Measurements from ENCODE around the gene SYNJ2.
"Not testable (repeated sequence)": the region's sequence is repeated elsewhere in the genome, so short reads cannot be mapped to it uniquely, and the experiment has no call there.

Gene SYNJ2

DNA sequence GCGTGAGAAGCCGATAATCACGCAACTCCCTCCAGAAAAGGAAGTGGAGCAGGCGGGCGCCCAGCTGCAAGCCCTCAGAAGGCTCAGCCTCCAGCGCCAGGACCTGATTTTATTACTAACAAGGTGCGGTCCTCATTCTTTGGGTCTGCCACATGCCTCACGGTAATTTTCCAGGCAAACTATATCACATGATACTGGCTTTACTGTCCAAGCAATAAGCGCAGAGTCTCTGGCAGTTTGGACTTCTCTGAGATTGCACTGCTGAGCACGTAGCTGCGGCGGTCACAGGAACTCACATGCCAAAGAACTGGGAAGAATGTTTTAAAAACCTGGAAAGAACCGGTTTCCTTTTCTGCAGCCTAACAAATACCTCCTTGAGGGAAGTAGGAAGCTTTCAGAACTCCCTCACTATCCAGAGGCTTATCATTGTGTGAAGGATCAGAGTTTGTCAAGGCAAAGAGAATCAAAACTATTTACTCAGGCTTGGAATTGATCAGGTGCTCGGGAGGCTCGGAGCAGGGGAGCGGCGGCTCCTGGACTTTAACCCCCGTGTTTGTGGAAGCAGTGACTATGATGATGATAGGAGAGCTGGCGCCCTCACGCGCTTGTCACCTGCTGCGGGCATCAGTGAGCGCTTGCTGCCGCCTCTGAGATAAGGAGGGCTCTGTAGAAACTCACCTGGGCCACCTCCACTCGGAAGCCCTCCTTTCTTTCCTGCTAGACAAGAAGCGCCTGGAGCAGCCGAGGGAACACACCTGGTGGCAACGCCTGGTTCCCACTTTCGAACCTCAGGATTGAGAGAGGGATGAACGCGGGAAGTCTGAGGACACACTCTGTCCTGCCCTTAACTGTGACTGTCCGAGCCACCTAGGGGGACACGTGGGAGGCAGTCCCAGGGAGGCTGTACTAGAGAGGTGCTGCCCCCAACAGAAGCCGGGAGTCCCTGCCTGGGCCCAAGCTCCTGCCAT, 27.2 kb upstream of the SYNJ2 start:
- DNase-seq (ENCODE audit: low read depth in 2 of 2) = no peak

DNA sequence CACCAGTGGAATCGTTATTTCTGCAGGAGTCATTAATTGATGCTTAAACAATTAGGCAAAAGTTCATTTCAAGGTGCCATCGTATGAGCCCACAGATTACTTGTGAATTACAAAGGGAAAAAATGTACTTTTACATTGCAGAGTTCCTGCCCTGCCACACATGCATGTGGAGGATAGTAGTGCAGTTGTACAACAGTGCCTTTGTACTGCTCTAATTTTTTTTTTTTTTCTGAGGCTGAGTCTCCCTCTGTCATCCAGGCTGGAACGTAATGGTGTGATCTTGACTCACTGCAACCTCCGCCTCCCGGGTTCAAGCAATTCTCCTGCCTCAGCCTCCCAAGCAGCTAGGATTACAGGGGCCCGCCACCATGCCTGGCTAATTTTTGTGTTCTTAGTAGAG, 26.0 kb upstream of the SYNJ2 start:
- DNase-seq (ENCODE audit: low read depth in 2 of 2) = no peak

DNA sequence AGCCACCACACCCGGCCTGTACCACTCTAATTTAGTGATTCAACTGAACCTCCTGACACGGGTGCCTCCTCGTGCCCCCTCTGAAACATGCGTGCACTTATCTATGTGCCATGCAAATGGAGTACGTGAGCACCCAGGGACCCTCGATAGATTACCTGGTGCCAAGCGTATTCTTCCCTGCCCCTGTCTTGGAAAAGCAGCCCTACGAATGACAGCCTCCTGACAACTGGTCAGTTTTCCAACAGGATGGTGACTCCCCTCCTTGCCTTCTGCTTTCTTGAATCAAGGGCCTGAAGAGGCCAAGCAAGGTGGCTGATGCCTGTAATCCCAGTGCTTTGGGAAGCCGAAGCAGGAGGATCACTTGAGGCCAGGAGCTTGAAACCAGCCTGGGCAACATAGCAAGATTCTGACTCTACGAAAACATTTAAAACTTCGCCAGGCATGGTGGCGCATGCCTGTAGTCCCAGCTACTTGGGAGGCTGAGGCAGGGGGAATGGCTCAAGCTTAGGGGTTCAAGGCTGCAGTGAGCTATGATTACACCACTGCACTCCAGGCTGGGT, 25.4 kb upstream of the SYNJ2 start:
- no peak for DNase-seq (ENCODE audit: low read depth in 2 of 2)

GRCh38 chr6:157959451-157960227, 22.0 kb upstream of the SYNJ2 start:
- DNase-seq (ENCODE audit: low read depth in 2 of 2) = no peak

DNA sequence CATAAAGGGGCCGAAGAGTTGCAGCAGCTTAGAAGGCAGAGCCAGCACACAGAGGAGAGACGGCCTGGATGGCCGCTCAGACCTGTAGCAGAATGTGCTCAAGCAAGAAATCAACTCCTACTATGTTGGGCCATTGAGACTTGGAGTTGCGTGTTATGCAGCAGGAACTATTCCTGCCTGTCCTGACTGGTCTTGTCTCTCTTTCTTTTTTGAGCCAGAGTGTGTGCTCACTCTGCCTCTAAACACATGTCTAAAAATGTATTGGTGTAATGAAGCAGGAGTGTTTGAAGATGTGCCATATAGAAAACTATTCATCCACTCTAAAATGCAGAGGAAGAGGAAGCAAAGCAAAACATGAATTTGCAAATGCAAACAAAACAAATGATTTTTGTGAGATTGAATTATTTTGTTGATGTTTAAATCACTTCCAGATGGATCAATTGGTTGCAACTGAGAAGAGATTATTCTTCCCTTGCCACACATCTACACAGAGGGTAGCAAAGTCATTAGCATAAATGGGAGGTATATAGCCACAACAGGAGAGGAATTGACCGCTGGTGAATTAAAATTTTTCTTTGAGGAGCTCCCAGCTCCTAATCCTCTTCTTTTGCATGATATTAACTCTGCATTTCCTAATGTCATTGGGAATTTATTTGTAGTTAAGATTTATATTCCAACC, 20.4 kb upstream of the SYNJ2 start:
- no peak for DNase-seq (ENCODE audit: low read depth in 2 of 2)

GRCh38 chr6:157961832-157962575, 19.7 kb upstream of the SYNJ2 start:
- DNase-seq (ENCODE audit: low read depth in 2 of 2) = no peak

- DNase-seq (ENCODE audit: low read depth in 2 of 2) = peak in 1 of 2 donors; percentile 14
Observed at GRCh38 chr6:157962601-157963302, 18.9 kb upstream of the SYNJ2 start.

DNA sequence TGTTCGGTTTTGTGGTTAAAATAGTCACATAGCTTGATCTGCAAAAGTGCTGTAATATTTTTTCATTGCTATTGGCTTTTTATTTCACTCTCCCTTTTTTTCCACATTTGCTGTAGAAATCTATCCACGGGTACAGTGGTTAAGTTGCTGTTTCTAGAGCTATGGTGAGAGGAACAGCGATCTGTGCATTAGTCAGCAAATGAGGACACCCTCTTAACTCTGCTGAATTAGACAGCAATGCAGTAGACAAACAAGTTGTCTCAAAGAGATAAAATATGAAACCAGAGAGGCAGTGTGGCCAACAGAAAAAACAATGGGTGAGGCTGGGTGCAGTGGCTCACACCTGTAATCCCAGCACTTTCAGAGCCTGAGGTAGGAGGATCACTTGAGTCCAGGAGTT, 17.6 kb upstream of the SYNJ2 start:
- no peak for DNase-seq (ENCODE audit: low read depth in 2 of 2)

GRCh38 chr6:157965387-157965786, 16.3 kb upstream of the SYNJ2 start:
- DNase-seq (ENCODE audit: low read depth in 2 of 2) = no peak

DNA sequence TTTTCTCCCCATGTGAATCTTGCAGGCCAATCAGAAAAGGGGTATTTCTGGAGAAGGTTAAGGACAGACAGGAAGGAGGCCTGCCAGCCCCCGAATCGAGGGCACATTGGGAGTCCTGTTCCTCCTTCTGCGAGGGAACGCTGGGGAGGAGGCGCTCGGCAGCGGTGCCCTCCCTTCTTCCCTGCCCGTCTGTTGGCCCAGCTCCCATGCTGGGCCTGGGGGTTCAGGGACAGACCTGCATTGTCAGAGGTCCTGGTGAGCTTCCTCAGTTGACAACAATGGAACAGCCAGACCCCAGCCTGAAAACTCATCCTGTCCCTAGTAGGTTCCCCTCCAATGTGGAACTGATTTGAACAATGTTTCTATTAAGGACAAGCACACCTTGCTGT, 15.1 kb upstream of the SYNJ2 start:
- DNase-seq (ENCODE audit: low read depth in 2 of 2) = no peak

DNA sequence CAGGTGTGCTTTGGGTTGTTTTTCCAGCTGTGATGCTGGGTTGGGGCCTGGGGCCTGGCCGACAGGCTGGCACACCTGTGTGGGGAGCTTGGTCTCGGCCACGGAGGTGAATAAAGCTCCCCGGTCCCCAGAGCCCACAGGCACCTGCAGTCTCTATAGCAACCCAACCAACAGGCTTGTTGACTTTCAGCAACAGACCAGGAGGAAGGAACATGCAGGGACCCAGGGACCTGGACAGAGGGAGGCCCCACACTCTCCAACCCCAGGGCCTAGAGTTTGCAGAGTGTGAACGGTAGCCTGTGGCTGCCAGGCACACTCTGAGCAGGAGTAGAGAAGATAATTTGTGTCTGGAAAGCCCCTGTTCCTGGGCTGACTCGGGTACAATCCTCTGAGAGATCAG, 14.6 kb upstream of the SYNJ2 start:
- DNase-seq (ENCODE audit: low read depth in 2 of 2) = no peak

DNA sequence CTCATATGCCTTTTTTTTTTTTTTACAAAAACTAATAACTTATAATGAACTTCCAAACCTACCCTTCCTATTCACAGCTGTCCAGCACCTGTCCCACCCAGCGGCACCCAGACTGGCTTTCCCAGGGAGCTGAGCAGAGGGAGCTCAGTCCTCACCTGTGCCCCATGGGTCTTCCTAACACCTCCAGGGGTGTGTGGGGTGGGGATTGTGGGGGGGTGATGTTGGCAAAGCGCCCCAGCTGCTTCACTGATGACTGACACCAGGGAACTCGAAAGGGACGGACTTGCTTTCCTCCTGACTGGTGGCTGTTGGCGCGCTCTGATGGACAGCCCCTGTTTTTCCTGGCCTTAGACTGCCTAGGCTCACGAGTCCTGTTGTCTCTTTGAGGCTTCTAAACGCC, 14.2 kb upstream of the SYNJ2 start:
- no peak for DNase-seq (ENCODE audit: low read depth in 2 of 2)

DNA sequence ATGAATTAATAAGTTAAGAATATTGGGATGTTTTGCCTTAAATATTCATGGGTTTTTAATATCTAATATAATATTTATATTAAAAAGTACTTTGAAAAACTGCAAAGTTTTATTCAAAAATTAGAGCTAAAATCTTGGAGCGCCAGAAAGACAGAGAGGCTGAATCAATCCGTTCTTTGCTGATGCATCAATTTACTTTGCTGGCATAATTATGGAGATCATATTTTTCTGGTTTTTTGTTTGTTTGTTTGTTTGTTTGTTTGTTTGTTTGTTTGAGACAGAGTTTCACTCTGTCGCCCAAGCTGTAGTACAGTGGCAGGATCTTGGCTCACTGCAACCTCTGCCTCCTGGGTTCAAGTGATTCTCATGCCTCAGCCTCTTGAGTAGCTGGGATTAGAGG, 9.5 kb upstream of the SYNJ2 start:
- not testable (repeated sequence) for DNase-seq (ENCODE audit: low read depth in 2 of 2)

DNA sequence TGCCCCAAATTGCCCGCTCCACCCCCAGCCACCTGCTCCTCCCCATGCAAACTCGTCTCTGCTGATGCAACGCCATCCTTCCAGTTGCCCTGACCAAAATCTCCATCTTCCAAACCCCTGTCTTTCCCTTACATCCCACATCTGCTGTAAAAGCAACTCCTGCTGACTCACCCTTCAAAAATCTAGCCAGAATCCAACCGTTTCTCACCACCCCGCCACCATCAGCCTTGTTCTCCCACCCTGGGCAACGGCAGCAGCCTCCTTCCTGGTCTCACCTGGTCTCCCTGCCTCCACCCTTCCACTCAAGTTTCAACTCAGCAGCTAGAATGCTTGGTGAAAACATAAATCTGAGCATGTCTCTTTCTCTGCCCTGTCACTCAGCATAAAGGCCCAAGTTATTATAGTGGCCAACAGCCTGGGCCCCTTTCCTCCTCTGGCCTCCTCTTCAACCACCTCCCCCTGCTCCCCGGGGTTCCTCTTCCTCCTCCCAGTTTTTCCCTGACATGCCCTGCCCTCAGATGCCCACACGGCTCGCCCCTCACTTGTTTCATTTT, 7.2 kb upstream of the SYNJ2 start:
- DNase-seq (ENCODE audit: low read depth in 2 of 2) = no peak

DNA sequence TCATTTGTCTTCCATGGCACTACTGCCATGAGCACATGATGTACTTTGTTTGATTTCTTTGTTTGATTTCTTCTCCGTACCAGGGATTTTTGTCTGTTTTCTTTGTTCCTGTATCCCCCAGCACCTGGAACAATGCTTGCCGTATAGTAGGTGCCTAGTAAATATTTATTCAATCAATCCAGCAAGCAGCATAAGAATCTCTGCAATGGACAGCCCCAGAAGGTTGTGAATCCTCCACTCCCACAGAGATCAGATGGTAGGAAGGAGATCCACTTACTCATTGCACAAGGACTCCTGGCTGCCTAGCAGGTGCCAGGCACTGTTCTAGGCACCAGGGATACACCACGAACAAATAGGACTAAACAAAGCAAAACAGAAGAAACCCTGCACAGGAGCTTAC, 6.7 kb upstream of the SYNJ2 start:
- no peak for DNase-seq (ENCODE audit: low read depth in 2 of 2)

DNA sequence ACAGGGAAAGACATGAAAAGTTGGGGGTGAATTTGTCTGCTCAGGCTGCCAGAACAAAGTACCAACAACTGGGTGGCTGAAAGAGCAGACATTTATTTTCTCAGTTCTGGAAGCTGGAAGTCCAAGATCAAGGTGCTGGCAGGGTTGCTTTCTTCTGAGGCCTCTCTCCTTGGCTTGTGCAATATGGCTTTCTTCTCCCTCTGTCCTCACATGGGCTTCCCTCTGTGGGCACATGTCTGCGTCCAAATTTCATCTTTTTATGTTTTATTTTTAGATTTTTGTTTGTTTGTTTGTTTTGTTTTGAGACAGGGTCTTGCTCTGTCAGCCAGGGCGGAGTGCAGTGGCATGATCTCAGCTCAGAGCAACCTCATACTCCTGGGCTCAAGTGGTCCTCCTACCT, 6.2 kb upstream of the SYNJ2 start:
- no peak for DNase-seq (ENCODE audit: low read depth in 2 of 2)

DNA sequence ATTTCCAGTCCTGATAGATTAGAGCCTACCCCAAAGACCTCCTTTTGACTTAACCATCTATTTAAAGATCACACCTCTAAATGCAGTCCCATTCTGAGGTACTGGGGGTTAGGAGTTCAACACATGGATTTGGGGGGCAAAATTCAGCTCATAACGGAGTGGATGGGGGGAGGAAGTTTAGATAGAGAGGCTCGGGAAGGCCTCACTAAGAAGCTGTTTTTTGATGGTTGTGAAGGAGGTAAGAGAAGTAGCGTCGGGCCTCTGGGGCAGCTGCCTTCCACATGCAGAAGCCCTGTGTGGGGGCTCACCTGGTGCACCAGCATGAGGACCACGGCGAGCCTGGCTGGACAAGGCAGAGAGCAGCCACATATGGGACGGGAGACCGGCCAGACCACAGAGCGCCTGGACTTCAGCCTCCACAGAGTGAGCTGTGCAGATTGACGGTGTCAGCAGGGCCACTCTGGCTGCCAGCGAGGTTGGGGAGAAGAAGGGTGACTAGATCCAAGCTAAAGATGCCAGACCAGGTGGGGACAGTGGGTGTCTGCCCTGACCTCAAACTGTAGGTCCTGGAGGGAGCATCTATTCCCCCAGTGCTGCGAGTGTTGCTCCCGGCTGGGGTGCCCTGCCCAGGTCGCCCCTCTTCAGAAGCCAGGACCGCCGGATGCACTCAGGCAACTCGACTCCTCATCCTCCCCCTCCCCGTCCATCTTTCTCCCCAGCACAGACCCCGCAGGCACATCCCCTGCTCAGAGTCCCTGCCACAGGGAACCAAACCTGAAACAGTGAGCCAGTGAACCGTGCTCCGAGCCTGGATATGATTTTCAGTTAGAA, 5.1 kb upstream of the SYNJ2 start:
- no peak for DNase-seq (ENCODE audit: low read depth in 2 of 2)

GRCh38 chr6:157977176-157977804, 4.4 kb upstream of the SYNJ2 start:
- no peak for DNase-seq (ENCODE audit: low read depth in 2 of 2)

Data from stimulated activated CD4-positive, alpha-beta T cell treated with anti-CD3 and anti-CD28 coated beads, Interleukin-4, amount 100 ng/mL, for 48 hours (primary cell).